ENCODE measurements around the gene C19orf38. TPM values are rescaled to one million over a fixed set of nuclear protein-coding genes. Genes with fewer than 3 reads are reported as not detected.

The C19orf38 gene
- polyA plus RNA-seq, 5 donors = 3.1 to 4.5 (median 4.1) TPM

GRCh38 chr19:10898633-10899032 lies 50.4 kb downstream of the C19orf38 start:
- no peak for DNase-seq

GRCh38 chr19:10899151-10899653 lies 51.0 kb downstream of the C19orf38 start:
- peak in 1 of 2 donors; percentile 13 for DNase-seq

GRCh38 chr19:10907925-10908324 lies 59.7 kb downstream of the C19orf38 start:
- no peak for DNase-seq

GRCh38 chr19:10908380-10908960 lies 60.3 kb downstream of the C19orf38 start:
- no peak for DNase-seq

- no peak for DNase-seq
These were observed 63.6 kb downstream of the C19orf38 start for GRCh38 chr19:10911579-10912363.

- no peak for DNase-seq
These were observed 64.4 kb downstream of the C19orf38 start for GRCh38 chr19:10912619-10913018.

- no peak for DNase-seq
These were observed 65.6 kb downstream of the C19orf38 start for GRCh38 chr19:10913716-10914340.

GRCh38 chr19:10915130-10916091 lies 67.2 kb downstream of the C19orf38 start:
- DNase-seq = no peak

- no peak for DNase-seq
These were observed 68.4 kb downstream of the C19orf38 start for GRCh38 chr19:10916602-10917001.

- no peak for DNase-seq
These were observed 70.1 kb downstream of the C19orf38 start for GRCh38 chr19:10918359-10918758.

Other genes with a start within 250 kb of the C19orf38 start
- gene SLC44A2, start 222.9 kb upstream of the C19orf38 start, polyA plus RNA-seq (ENCODE audit: insufficient read depth in 1 of 5, insufficient read length in 5 of 5, low replicate concordance in 1 of 5) = 100 to 1,000 TPM; 165 to 214 (median 182) TPM
- gene ILF3, start 194.1 kb upstream of the C19orf38 start, polyA plus RNA-seq (ENCODE audit: insufficient read depth in 1 of 5, insufficient read length in 5 of 5, low replicate concordance in 1 of 5) = 100 to 1,000 TPM; 275 to 315 (median 296) TPM
- 10 to 100 TPM; 33.6 to 60.7 (median 44.8) TPM for gene QTRT1, start 147.0 kb upstream of the C19orf38 start, polyA plus RNA-seq (ENCODE audit: insufficient read depth in 1 of 5, insufficient read length in 5 of 5, low replicate concordance in 1 of 5)
- 100 to 1,000 TPM in 2 of 5 donors, 10 to 100 TPM in 3; 78.1 to 110 (median 98.8) TPM for gene DNM2, start 130.3 kb upstream of the C19orf38 start, polyA plus RNA-seq (ENCODE audit: insufficient read depth in 1 of 5, insufficient read length in 5 of 5, low replicate concordance in 1 of 5)
- gene TMED1, start 12.2 kb upstream of the C19orf38 start, polyA plus RNA-seq (ENCODE audit: insufficient read depth in 1 of 5, insufficient read length in 5 of 5, low replicate concordance in 1 of 5) = 10 to 100 TPM; 28.3 to 57.5 (median 37.0) TPM
- 10 to 100 TPM; 30.6 to 54.3 (median 43.5) TPM for gene CARM1, start 23.1 kb downstream of the C19orf38 start, polyA plus RNA-seq (ENCODE audit: insufficient read depth in 1 of 5, insufficient read length in 5 of 5, low replicate concordance in 1 of 5)
- 10 to 100 TPM; 27.4 to 49.1 (median 38.6) TPM for gene YIPF2, start 80.2 kb downstream of the C19orf38 start, polyA plus RNA-seq (ENCODE audit: insufficient read depth in 1 of 5, insufficient read length in 5 of 5, low replicate concordance in 1 of 5)
- gene TIMM29, start 80.4 kb downstream of the C19orf38 start, polyA plus RNA-seq (ENCODE audit: insufficient read depth in 1 of 5, insufficient read length in 5 of 5, low replicate concordance in 1 of 5) = 10 to 100 TPM; 20.1 to 28.1 (median 23.9) TPM
- gene SMARCA4, start 112.6 kb downstream of the C19orf38 start, polyA plus RNA-seq (ENCODE audit: insufficient read depth in 1 of 5, insufficient read length in 5 of 5, low replicate concordance in 1 of 5) = 100 to 1,000 TPM; 119 to 173 (median 124) TPM
- gene LDLR, start 241.0 kb downstream of the C19orf38 start, polyA plus RNA-seq (ENCODE audit: insufficient read depth in 1 of 5, insufficient read length in 5 of 5, low replicate concordance in 1 of 5) = 10 to 100 TPM; 11.1 to 39.2 (median 23.0) TPM

All from right lung (tissue), 5 donors.